ENCODE measurements around the gene CCNC. TPM values are rescaled to one million over a fixed set of nuclear protein-coding genes. Genes with fewer than 3 reads are reported as not detected.

Gene CCNC
- polyA plus RNA-seq, 2 of the 4 experiments (the other 2 are of a cell fraction), result 43.6 to 60.3 TPM

DNA sequence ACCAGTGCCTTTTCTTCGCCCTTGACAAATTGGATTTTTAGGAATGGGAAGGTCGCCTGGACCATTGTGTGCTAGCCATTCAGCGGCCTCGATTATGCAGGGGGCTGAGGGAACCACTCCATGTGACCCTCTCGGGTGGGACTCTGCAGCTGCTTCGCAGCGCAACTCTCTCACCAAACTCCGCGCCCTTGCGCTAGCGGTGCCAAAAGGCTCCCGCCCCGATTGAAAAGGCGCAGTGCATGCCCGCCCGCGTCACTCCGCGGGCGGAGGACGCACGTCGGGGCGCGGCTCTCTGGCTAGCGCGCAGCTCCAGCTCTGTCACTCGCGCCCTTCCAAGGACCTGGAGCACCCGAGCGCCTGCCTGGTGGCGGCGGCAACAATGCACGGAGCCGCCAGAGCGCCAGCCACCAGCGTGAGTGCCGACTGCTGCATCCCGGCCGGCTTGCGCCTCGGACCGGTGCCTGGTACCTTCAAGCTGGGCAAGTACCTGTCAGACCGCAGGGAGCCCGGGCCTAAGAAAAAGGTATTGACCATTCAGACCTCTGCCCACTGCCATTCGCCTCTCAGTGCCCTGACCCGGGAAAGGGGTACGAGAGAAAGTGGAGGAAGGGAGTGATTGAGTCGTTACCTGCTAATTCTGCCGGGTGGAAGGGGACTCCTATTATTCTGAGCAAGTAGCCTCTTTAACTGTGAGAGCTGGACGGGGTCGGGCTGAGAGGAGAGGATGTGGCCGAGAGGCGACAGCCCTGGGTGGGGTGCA, 38.4 kb upstream of the CCNC start, which contains the start of gene PRDM13:
TSS of gene PRDM13 (plus strand) at position 178 of the 760 bp plus-strand sequence. CDS start at position 380, 202 bp downstream.
- no peak for DNase-seq (ENCODE audit: low read depth in 1 of 2, low spot score in 1 of 2)
- Histone ChIP-seq H3K4me3 (no peak within 1 kb of the TSS), H3K4me1 (no peaks in the 10 kb centered on the region), H3K4me2 (no peak within 1 kb of the TSS), H3K27ac (no peak within 1 kb of the TSS), H3K9me3 (no peaks in the 10 kb centered on the region)
- no peak for ATAC-seq
- FAIRE-seq, result no peak
- POLR2A ChIA-PET, result no interaction called here
- CTCF ChIA-PET, result no interaction called here
- TF ChIP-seq RARB (CRISPR knock-in tag; IDR thresholded peaks at IDR 0.05), result no peak
- no peak for TF ChIP-seq CHD2 (IDR thresholded peaks at IDR 0.05; ENCODE audit: low read length, partially characterized antibody)
- TF ChIP-seq, protein P1, sequence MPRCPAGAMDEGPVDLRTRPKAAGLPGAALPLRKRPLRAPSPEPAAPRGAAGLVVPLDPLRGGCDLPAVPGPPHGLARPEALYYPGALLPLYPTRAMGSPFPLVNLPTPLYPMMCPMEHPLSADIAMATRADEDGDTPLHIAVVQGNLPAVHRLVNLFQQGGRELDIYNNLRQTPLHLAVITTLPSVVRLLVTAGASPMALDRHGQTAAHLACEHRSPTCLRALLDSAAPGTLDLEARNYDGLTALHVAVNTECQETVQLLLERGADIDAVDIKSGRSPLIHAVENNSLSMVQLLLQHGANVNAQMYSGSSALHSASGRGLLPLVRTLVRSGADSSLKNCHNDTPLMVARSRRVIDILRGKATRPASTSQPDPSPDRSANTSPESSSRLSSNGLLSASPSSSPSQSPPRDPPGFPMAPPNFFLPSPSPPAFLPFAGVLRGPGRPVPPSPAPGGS (IDR thresholded peaks at IDR 0.05), result no peak
- WGBS (ENCODE audit: missing lambda C conversion rate), result 59% methylated on average over 42 of the region's 54 CpGs

DNA sequence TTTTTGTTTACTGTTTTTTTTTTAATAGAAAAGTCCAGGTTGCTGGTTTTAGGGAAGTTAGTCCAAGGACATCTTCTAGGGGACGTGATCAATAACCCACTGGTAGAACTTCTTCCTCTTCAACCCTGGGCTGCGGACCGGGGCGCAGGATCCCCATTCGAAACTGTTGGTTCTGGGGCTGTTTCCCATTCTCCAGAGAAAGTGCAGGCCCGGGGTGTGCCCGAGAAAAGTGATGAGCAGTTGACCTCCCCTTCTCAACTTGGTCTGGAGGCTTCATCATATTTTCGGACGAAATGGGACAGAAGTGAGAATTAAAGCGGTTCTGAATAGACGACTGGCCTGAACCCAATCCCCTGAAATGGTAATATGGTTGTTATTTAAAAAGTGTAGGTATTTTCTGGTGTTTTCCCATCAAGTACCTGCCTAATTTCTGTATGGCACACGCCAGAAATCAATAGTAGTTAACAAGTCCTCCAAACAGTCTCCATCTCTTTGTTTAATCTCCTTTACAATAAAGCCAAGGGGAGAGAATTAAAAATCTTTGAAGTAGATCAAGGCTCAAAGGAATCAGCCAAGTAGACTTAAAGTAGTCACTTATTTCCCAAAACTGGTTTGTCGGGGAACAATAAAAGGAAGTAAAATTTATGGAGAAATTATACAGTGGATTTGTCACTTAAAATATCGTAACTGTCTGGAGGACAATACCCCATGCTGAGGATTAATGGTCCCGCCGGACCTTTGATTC, 37.6 kb upstream of the CCNC start:
- H3K27ac ChIP-seq, result no peak overlapping the region
- no peak overlapping the region for H3K4me2 ChIP-seq
- no peak overlapping the region for H3K4me3 ChIP-seq
- no peak for DNase-seq (ENCODE audit: low read depth in 1 of 2, low spot score in 1 of 2)
- ATAC-seq, result no peak
- no peaks in the 10 kb centered on the region for H3K9me3 ChIP-seq
- no peak for FAIRE-seq
- no peaks in the 10 kb centered on the region for H3K4me1 ChIP-seq
- 75% methylated on average over 16 of the region's 16 CpGs for WGBS (ENCODE audit: missing lambda C conversion rate)
- ChIA-PET POLR2A (no interaction called here), CTCF (interaction anchor here (1.6 kb wide), 1 partner anchor 7 kb away, joined by 4 read pairs; no protein-coding TSS in a partner anchor)
- TF ChIP-seq BHLHE40 (IDR thresholded peaks at IDR 0.05; ENCODE audit: low read depth, low read length), result no peak

DNA sequence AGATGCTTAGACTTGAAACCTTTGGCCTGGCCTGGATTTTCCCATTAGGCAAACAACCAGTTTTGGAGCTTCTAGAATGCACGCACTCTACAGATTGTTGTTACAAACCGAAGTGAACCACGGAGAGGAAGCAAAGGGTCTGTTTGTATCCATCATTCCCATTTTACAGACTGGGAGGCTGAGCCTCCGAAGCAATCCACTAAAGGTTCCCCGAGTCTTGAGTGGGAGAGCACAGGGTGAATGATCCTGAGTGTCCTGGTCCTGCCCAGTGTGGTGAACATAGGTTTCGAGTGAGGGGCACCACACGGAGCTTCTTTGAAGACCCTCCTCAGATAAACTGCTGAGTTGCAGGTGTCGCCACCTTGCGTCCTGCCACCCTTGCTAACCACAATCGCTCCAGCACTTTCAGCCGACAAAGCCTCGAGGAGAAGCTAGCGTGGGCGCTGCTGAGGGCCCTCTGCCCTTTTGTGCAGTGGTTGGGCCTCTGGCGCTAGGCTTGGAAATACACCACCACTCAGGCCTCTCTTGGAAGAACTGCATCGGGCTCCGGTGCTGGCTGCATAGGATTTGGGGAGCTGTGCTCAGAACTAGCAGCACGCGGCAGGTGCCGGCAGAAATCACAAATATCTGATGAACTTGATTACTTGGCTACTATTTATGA, 36.7 kb upstream of the CCNC start:
- H3K9me3 ChIP-seq, result no peaks in the 10 kb centered on the region
- no peak for DNase-seq (ENCODE audit: low read depth in 1 of 2, low spot score in 1 of 2)
- FAIRE-seq, result no peak
- H3K27ac ChIP-seq, result no peak overlapping the region
- no peak overlapping the region for H3K4me2 ChIP-seq
- ChIA-PET CTCF (interaction anchor here (1.6 kb wide), 1 partner anchor 8 kb away, joined by 4 read pairs; no protein-coding TSS in a partner anchor), POLR2A (no interaction called here)
- ATAC-seq, result no peak
- H3K4me1 ChIP-seq, result no peaks in the 10 kb centered on the region
- TF ChIP-seq KDM5A (IDR thresholded peaks at IDR 0.05) (no peak), CHD4 (IDR thresholded peaks at IDR 0.05; ENCODE audit: borderline replicate concordance) (no peak), GATA3 (IDR thresholded peaks at IDR 0.05; ENCODE audit: borderline replicate concordance) (no peak), EHMT2 (IDR thresholded peaks at IDR 0.05; ENCODE audit: low read depth) (no peak), CEBPB (IDR thresholded peaks at IDR 0.05) (no peak)
- TF ChIP-seq, protein P2, sequence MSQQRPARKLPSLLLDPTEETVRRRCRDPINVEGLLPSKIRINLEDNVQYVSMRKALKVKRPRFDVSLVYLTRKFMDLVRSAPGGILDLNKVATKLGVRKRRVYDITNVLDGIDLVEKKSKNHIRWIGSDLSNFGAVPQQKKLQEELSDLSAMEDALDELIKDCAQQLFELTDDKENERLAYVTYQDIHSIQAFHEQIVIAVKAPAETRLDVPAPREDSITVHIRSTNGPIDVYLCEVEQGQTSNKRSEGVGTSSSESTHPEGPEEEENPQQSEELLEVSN (IDR thresholded peaks at IDR 0.05; ENCODE audit: borderline replicate concordance, low read depth), result no peak
- TF ChIP-seq, protein P3, sequence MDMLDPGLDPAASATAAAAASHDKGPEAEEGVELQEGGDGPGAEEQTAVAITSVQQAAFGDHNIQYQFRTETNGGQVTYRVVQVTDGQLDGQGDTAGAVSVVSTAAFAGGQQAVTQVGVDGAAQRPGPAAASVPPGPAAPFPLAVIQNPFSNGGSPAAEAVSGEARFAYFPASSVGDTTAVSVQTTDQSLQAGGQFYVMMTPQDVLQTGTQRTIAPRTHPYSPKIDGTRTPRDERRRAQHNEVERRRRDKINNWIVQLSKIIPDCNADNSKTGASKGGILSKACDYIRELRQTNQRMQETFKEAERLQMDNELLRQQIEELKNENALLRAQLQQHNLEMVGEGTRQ (IDR thresholded peaks at IDR 0.05), result no peak
- TF ChIP-seq, protein P1 (IDR thresholded peaks at IDR 0.05), result no peak
- 88% methylated on average over 20 of the region's 20 CpGs for WGBS (ENCODE audit: missing lambda C conversion rate)
- H3K4me3 ChIP-seq, result no peak overlapping the region
